ENCODE data around the gene ACSF2.

DNA sequence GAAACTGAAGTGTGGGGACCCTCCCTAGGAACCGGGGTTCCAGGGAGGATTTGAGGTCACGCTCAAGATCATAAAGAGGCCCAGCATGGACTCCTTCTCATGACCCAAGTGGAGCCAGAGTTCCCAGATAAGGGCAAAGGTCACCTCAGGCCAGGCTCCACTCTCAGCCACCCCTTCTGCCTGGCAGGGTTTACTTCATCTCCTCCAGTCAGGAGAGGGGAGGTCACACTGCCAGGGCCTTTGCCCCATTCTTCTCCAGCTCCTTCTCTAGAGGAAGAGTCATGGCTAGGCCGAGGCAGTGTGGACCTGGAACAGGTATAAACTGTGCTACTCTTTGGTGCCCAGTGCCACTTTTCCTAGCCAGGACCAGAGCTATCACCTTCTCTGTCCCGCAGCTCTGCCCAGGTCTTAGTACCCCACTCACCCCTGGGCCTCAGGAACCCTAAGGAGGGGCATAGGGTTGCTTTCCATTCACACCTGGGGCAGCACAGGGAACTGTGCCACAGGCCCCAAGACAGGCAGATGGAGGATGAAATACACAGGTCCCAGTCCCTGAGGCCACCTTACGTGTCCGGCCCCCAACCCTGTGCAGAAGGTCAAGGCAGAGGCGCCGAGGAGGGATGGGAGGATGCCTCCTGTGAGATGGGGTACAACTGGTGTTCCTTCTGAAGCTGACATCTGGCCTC lies 879 bp upstream of the ACSF2 start:
- TF ChIP-seq ARNTL (CRISPR knock-in tag; IDR thresholded peaks at IDR 0.05; ENCODE audit: borderline replicate concordance, low read depth) (no peak), ZNF70 (CRISPR knock-in tag; IDR thresholded peaks at IDR 0.05) (no peak), SNAI2 (CRISPR knock-in tag; IDR thresholded peaks at IDR 0.05) (no peak), GLIS3 (CRISPR knock-in tag; IDR thresholded peaks at IDR 0.05) (no peak)
- TF ChIP-seq, protein P1, sequence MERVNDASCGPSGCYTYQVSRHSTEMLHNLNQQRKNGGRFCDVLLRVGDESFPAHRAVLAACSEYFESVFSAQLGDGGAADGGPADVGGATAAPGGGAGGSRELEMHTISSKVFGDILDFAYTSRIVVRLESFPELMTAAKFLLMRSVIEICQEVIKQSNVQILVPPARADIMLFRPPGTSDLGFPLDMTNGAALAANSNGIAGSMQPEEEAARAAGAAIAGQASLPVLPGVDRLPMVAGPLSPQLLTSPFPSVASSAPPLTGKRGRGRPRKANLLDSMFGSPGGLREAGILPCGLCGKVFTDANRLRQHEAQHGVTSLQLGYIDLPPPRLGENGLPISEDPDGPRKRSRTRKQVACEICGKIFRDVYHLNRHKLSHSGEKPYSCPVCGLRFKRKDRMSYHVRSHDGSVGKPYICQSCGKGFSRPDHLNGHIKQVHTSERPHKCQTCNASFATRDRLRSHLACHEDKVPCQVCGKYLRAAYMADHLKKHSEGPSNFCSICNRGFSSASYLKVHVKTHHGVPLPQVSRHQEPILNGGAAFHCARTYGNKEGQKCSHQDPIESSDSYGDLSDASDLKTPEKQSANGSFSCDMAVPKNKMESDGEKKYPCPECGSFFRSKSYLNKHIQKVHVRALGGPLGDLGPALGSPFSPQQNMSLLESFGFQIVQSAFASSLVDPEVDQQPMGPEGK (CRISPR knock-in tag; IDR thresholded peaks at IDR 0.05; ENCODE audit: borderline replicate concordance): no peak

Measured in SK-N-SH treated with all-trans-retinoic acid at 6 μM for 48 hours (cell line).